AG04449 (cell line): ENCODE data around the gene RAB3B.
"Not testable (repeated sequence)": the region's sequence is repeated elsewhere in the genome, so short reads cannot be mapped to it uniquely, and the experiment has no call there.

ENCODE experiments used
- CTCF ChIA-PET: fragments of 350-600 bp; formaldehyde crosslinking; extraction: SDS; loops from one replicate; lab custom pipeline; 2021; ENCODE audit warnings: antibody characterized with exemption; lab: Yijun Ruan, JAX
- POLR2A ChIA-PET: fragments of 400-600, 350-600 bp; formaldehyde crosslinking; extraction: SDS; loops from one replicate; lab custom pipeline; 2020; ENCODE audit warnings: antibody characterized with exemption, inconsistent platforms; lab: Yijun Ruan, JAX
- DNase-seq: peaks from one replicate; pipeline ENCODE4 v3.0.0-alpha.2; 2010; ENCODE audit warnings: low read depth, low spot score
- H3K4me3 ChIP-seq: 2 replicates; pipeline ENCODE4 v1.5.1; 2011; ENCODE audit warnings: low read depth, mild to moderate bottlenecking, control low read depth, low read length
- TF ChIP-seq, protein P1 (sequence below): IDR thresholded peaks from one replicate; pipeline ENCODE4 v1.5.1; 2011; ENCODE audit warnings: mild to moderate bottlenecking, moderate library complexity, low read length, control low read depth, inconsistent platforms; ENCODE audit not compliant: insufficient read depth; ENCODE audit errors: missing control alignments

The RAB3B gene

DNA sequence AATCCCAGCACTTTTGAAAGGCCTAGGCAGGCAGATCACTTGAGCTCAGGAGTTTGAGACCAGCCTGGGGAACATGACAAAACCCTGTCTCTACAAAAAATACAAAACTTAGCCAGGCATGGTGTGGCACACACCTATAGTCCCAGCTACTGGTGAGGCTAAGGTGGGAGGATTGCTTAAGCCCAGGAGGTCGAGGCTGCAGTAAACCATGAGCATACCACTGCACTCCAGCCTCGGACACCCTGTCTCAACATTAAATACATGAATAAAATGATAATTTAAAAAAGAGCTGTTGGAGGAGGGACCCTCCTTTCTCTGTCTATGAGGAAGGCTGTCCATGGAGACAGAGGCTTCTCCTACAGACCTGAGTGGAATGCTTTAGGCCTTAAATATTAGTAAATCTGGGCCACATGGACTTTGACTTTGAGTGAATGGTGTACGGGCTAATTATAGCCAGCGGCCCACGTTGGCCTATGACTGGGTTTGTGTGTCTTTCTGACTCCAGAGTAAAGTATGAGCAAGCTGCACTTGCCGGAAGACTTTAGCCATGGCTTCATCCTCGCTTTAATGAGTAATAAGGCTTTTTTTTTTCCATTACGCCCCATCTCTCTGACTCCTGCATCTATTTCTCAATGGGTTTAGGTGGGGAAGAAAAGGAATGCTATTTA lies 21.3 kb downstream of the RAB3B start:
- TF ChIP-seq, protein P1, sequence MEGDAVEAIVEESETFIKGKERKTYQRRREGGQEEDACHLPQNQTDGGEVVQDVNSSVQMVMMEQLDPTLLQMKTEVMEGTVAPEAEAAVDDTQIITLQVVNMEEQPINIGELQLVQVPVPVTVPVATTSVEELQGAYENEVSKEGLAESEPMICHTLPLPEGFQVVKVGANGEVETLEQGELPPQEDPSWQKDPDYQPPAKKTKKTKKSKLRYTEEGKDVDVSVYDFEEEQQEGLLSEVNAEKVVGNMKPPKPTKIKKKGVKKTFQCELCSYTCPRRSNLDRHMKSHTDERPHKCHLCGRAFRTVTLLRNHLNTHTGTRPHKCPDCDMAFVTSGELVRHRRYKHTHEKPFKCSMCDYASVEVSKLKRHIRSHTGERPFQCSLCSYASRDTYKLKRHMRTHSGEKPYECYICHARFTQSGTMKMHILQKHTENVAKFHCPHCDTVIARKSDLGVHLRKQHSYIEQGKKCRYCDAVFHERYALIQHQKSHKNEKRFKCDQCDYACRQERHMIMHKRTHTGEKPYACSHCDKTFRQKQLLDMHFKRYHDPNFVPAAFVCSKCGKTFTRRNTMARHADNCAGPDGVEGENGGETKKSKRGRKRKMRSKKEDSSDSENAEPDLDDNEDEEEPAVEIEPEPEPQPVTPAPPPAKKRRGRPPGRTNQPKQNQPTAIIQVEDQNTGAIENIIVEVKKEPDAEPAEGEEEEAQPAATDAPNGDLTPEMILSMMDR: no peak
- CTCF ChIA-PET: interaction anchor here (0.8 to 3.7 kb wide), 7 partner anchors 13 to 311 kb away, joined by 3 to 13 read pairs (median 4); no protein-coding TSS in a partner anchor
- DNase-seq: peak; percentile 80
- POLR2A ChIA-PET: interaction anchor here (1.1 kb wide), 1 partner anchor 72 kb away, joined by 5 read pairs; no protein-coding TSS in a partner anchor
- no peak overlapping the region for H3K4me3 ChIP-seq

DNA sequence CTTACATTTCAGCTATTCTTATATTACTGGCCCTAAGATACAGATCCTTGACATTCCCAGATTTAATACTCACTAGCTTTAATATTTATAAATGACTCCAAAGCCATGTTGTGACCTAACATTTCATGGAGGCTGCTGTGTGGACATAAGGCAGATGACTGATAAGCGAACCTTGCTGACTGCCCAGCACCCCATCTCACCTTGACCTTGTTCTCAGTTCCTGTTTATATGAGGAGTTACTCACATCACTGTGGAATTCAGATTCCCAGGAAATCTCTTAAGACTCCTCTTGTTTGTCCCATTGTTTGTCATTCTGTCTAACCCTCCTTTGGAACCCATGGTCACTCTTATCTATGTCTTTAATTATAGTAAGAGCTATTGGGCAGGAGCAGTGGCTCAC lies 21.9 kb downstream of the RAB3B start:
- ChIA-PET CTCF (interaction anchor here (0.8 to 3.7 kb wide), 7 partner anchors 13 to 311 kb away, joined by 3 to 13 read pairs (median 4); no protein-coding TSS in a partner anchor), POLR2A (no interaction called here)
- TF ChIP-seq, protein P1: no peak
- no peak for DNase-seq
- no peak overlapping the region for H3K4me3 ChIP-seq

DNA sequence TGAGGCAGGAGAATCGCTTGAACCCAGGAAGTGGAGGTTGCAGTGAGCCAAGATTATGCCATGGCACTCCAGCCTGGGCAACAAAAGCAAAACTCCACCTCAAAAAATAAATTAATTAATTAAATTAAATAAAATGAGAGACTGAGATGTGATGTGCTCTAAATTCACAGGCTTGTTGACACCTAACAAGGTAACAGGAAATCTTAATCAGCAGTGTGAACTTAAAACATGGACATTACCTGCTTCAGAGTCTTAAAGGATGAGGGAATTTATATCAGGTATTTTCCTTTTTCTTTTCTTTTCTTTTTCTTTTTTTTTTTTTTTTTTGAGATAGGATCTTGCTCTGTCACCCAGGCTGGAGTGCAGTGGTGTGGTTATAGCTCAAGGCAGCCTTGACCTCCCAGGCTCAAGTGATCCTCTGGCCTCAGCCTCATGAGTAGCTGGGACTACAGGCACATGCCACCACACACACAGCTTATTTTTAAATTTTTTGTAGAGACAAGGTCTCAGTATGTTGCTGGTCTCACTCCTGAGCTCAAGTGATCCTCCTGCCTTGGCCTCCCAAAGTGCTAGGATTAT lies 23.2 kb downstream of the RAB3B start:
- ChIA-PET POLR2A (interaction anchor here (0.7 kb wide), 1 partner anchor 81 kb away, joined by 5 read pairs; no protein-coding TSS in a partner anchor), CTCF (interaction anchor here (0.7 to 1.6 kb wide), 4 partner anchors 11 to 41 kb away, joined by 3 to 4 read pairs (median 4); no protein-coding TSS in a partner anchor)
- not testable (repeated sequence) for DNase-seq, H3K4me3 ChIP-seq

DNA sequence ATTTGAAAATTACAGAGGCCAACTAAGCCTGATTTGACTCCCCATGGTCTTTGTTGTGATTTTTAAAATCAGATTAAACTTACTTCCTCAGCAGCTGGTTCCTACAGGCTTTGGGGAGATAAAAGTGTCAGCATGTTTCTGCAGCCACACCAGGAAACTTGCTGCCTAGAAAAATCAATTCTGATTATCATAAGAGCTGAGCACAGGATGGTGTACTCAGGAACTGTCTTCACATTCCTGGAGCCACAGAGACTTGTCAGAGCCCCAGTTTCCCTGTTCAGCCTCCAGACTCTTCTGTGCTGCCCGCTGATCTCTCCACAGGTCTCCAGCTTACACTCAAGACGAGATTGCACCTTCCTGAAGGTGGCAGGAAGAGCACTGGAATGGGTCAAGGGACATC lies 23.9 kb downstream of the RAB3B start:
- DNase-seq: no peak
- ChIA-PET POLR2A (no interaction called here), CTCF (interaction anchor here (0.9 kb wide), 1 partner anchor 40 kb away, joined by 3 read pairs; no protein-coding TSS in a partner anchor)
- H3K4me3 ChIP-seq: no peak overlapping the region
- TF ChIP-seq, protein P1: no peak

DNA sequence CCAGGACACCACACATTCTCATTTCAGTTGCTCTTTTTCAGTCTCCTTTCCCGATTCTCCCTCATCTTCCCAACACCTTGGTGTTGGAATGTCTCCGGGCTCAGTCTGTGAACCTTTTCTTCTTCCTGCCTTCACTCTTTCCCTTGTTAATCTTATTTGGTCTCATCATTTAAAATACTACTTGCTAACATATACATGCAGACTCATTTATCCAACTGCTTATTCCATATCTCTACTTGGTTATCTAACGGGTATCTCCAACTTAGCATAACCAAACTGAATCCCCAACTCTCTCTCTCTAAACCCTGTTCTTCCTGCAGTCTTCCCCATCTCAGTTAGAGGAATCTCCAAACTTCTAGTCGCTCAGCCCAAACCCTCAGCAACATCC lies 26.2 kb downstream of the RAB3B start:
- ChIA-PET POLR2A (no interaction called here), CTCF (interaction anchor here (1.2 kb wide), 1 partner anchor 68 kb away, joined by 3 read pairs; no protein-coding TSS in a partner anchor)

DNA sequence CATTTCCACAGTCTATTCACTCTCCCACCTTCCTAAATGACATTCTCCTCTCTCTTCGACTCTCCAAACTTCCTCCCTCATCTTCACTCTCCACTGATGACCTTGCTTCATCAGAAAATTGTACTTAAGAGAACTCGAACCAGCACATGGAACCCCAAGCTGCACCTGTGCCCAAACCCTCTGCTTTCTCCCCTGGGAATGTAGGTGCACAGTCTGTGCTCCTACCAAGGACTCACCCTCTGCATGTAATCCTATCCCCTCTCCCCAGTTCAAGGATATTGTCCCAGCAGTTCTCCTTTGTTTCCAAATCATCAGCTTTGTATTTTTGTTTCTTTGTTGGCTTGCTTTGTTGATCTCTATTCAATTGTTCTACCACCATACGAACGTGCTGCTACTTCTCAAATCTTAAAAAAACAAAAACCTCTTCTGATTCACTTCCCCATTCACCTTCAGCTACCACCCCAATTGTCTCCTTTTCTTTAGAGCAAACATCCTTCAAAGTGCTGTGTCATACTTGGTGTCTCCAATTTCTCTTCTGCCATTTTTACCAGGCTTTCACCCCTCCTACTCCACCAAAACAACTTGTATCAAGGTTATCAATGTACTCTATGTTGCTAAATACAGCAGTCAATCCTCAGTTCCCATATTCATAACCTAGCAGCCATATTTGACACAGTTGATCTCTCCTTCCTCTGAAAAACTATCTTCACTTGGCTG lies 26.8 kb downstream of the RAB3B start:
- no peak for DNase-seq
- TF ChIP-seq, protein P1: no peak
- ChIA-PET CTCF (interaction anchor here (0.9 to 1.2 kb wide), 3 partner anchors 10 to 67 kb away, joined by 3 read pairs; no protein-coding TSS in a partner anchor), POLR2A (no interaction called here)
- no peak overlapping the region for H3K4me3 ChIP-seq

More for the DNA sequence above, 26.2 kb downstream of the RAB3B start:
- no peak for DNase-seq
- TF ChIP-seq, protein P1: no peak
- H3K4me3 ChIP-seq: no peak overlapping the region
